Psoas muscle (tissue), 8 donors: ENCODE results near the gene CCL15. TPM values are rescaled to one million over a fixed set of nuclear protein-coding genes. Genes with fewer than 3 reads are reported as not detected.
"Not testable (repeated sequence)": the region's sequence is repeated elsewhere in the genome, so short reads cannot be mapped to it uniquely, and the experiment has no call there.

Experiments used
- ATAC-seq, 4 donors: fragments of 200-7000 bp; cut with Tn5 transposase; one replicate each; pipeline ENCODE4 v1.9.1; 2020; ENCODE audit warnings: moderate library complexity in 3 of 4, mild to moderate bottlenecking in 2 of 4
- DNase-seq, 2 donors: peaks; one replicate each; pipeline ENCODE4 v3.0.0-alpha.2; 2020
- H3K27ac ChIP-seq: fragments of 200-600 bp; one replicate; pipeline ENCODE4 v1.8.0; 2022
- H3K27me3 ChIP-seq, 3 donors: fragments of 200-600 bp in 1 of 3; one replicate each; pipeline versions ENCODE4 v1.6.1 to v1.8.0; 2013 to 2022; ENCODE audit warnings: low read length in 2 of 3, mild to moderate bottlenecking in 2 of 3, moderate library complexity in 1 of 3; ENCODE audit not compliant: insufficient read depth in 3 of 3
- H3K36me3 ChIP-seq, 2 donors: fragments of 200-600 bp in 1 of 2; one replicate each; pipeline versions ENCODE4 v1.6.1 to v1.8.0; 2013 to 2022; ENCODE audit warnings: low read depth in 1 of 2, mild to moderate bottlenecking in 1 of 2, moderate library complexity in 1 of 2; ENCODE audit not compliant: insufficient read depth in 1 of 2
- H3K4me1 ChIP-seq: fragments of 200-600 bp; one replicate; pipeline ENCODE4 v1.8.0; 2022
- H3K4me3 ChIP-seq: fragments of 200-600 bp; one replicate; pipeline ENCODE4 v1.8.0; 2022; ENCODE audit warnings: mild to moderate bottlenecking
- H3K9me3 ChIP-seq: fragments of 200-600 bp; one replicate; pipeline ENCODE4 v1.8.0; 2022
- CTCF ChIP-seq: fragments of 200-600 bp; IDR thresholded peaks from one replicate; pipeline ENCODE4 v1.8.0; 2022; ENCODE audit warnings: antibody characterized with exemption
- WGBS, 3 donors: extraction: QIAGEN DNeasy Blood & Tissue Kit; methylation state at CpG; one replicate each; pipeline versions ENCODE4 v1.1.6 to v1.1.7; 2013; 5-methylcytosine and 5-hydroxymethylcytosine counted together
- intact Hi-C, 2 donors: fragments of 100-400 bp; cut with DNase I; formaldehyde crosslinking; loops; one replicate each; pipeline versions ENCODE4 v1.11.0 to v1.14.2; 2022
- polyA plus RNA-seq, 3 donors: library from polyadenylated mRNA; stranded (reverse); fragments of 200-250 nt; gene quantifications; one replicate each; pipeline ENCODE4 v1.2.3, GENCODE V29; 2013
- total RNA-seq, 4 donors: library from RNA; stranded (reverse); fragmentation: NEBNext Ultra II Directional in 2 of 4; extraction: Animal tissue kit (Norgen Biotek cat#: 25700) in 2 of 4; gene quantifications; one replicate each; pipeline versions ENCODE4 v1.2.1 to v1.2.4, GENCODE V29; 2021 to 2023
- donor health status: healthy with polysubstance abuse.
- donor health status: DM: no; HTN: no; CAD: no; lungs with moderate emphysema.
- donor health status: Bipolar disorder and iron deficiency.
- donor health status: healthy.
- donor health status: DM: yes; HTN: yes; CAD: no.
- donor health status: DM: no; HTN: no; CAD: no.
- donor health status: DM: no; HTN: no; CAD: no.
- donor health status: DM: yes; HTN: yes; CAD: no.

CCL15 gene
- total and polyA plus RNA-seq, 7 donors: not detected

GRCh38 chr17:36016555-36016954 is 15.2 kb upstream of the CCL15 start:
- WGBS, 3 donors: 86 to 90% (median 90%) methylated on average over 2 of the region's 2 CpGs
- no peaks in the 10 kb centered on the region for H3K9me3 ChIP-seq
- no peak for TF ChIP-seq CTCF
- H3K36me3 ChIP-seq: no peaks in the 10 kb centered on the region
- ATAC-seq (no peak), DNase-seq (no peak)
- H3K4me1 ChIP-seq: no peaks in the 10 kb centered on the region
- no peak overlapping the region for H3K4me3 ChIP-seq
- intact Hi-C loops: no loop called here
- no peaks in the 10 kb centered on the region for H3K27me3 ChIP-seq
- H3K27ac ChIP-seq: no peak overlapping the region

- H3K9me3 ChIP-seq, H3K4me3 ChIP-seq, H3K36me3 ChIP-seq, intact Hi-C loops, ATAC-seq, H3K27ac ChIP-seq, DNase-seq, H3K27me3 ChIP-seq, H3K4me1 ChIP-seq: not testable (repeated sequence)
- WGBS, 3 donors: 86 to 94% (median 89%) methylated on average over 4 of the region's 4 CpGs
These were observed 14.5 kb upstream of the CCL15 start for GRCh38 chr17:36015895-36016294.

GRCh38 chr17:36014946-36015345 is 13.6 kb upstream of the CCL15 start:
- Histone ChIP-seq H3K4me3 (no peak overlapping the region), H3K4me1 (no peaks in the 10 kb centered on the region), H3K36me3 (no peaks in the 10 kb centered on the region), H3K27ac (no peak overlapping the region), H3K9me3 (no peaks in the 10 kb centered on the region), H3K27me3 (no peaks in the 10 kb centered on the region)
- no peak for TF ChIP-seq CTCF
- ATAC-seq (no peak), DNase-seq (no peak)
- WGBS, 3 donors: 72 to 83% (median 78%) methylated on average over 5 of the region's 5 CpGs
- intact Hi-C loops: no loop called here

- TF ChIP-seq CTCF: no peak
- DNase-seq: no peak
These were observed 9.8 kb upstream of the CCL15 start for GRCh38 chr17:36011201-36011600.

GRCh38 chr17:36008998-36009665 is 7.8 kb upstream of the CCL15 start:
- no peak for ATAC-seq
- WGBS, 3 donors: 76 to 83% (median 80%) methylated on average over 14 of the region's 14 CpGs
- Histone ChIP-seq H3K36me3 (no peaks in the 10 kb centered on the region), H3K27me3 (no peaks in the 10 kb centered on the region), H3K27ac (no peak overlapping the region), H3K4me1 (no peaks in the 10 kb centered on the region), H3K4me3 (no peak overlapping the region), H3K9me3 (no peaks in the 10 kb centered on the region)
- DNase-seq: no peak
- intact Hi-C loops: no loop called here
- peak; percentile 19 for TF ChIP-seq CTCF

More at GRCh38 chr17:36011201-36011600, 9.8 kb upstream of the CCL15 start:
- WGBS, 3 donors: 71 to 75% (median 74%) methylated on average over 2 of the region's 2 CpGs
- intact Hi-C loops: no loop called here
- H3K4me1 ChIP-seq: no peaks in the 10 kb centered on the region
- H3K27me3 ChIP-seq: no peaks in the 10 kb centered on the region
- no peaks in the 10 kb centered on the region for H3K36me3 ChIP-seq
- no peak overlapping the region for H3K4me3 ChIP-seq
- ATAC-seq: no peak
- H3K27ac ChIP-seq: no peak overlapping the region
- no peaks in the 10 kb centered on the region for H3K9me3 ChIP-seq
